HCT116 (cell line): ENCODE results near the gene GUSB. TPM values are rescaled to one million over a fixed set of nuclear protein-coding genes. Genes with fewer than 3 reads are reported as not detected.

Experiments used
- ATAC-seq: fragments of 200-7000 bp; cut with Tn5 transposase; 2 replicates; pipeline ENCODE4 v1.9.1; 2020; ENCODE audit warnings: mild to moderate bottlenecking, moderate library complexity
- Bru-seq: library from RNA; stranded (reverse); fragments of 400-500 nt; gene quantifications from one replicate; lab custom pipeline; 2021; lab: Mats Ljungman, UMichigan
- BruChase-seq, 2 experiments: library from RNA; stranded (reverse); fragments of 400-500 nt; gene quantifications; one replicate each; lab custom pipeline; 2021; lab: Mats Ljungman, UMichigan
- BruUV-seq: library from RNA; stranded (reverse); fragments of 400-500 nt; replicated peaks from 2 replicates; lab custom pipeline; 2021; lab: Mats Ljungman, UMichigan
- CTCF ChIA-PET: fragments of 300-600 bp; sonication (Branson Sonifier 250); formaldehyde crosslinking; loops from one replicate; lab custom pipeline; 2021; ENCODE audit warnings: antibody characterized with exemption; lab: Charles Lee
- POLR2A ChIA-PET: fragments of 300-600, 350-600 bp; sonication (Branson Sonifier 250); formaldehyde crosslinking; loops from one replicate; lab custom pipeline; 2021; ENCODE audit warnings: antibody characterized with exemption; lab: Charles Lee
- RAD21 ChIA-PET, 2 experiments: fragments of 300-600 bp; sonication (Branson Sonifier 250); formaldehyde crosslinking; loops; one replicate each; lab custom pipeline; 2023; ENCODE audit warnings: low total read pairs in 2 of 2; ENCODE audit not compliant: uncharacterized antibody in 2 of 2, unreplicated experiment in 2 of 2, low non-redundant PET in 1 of 2; lab: Charles Lee
- DNase-seq: peaks from one replicate; pipeline ENCODE4 v3.0.0-alpha.2; 2010; ENCODE audit warnings: low read depth, low spot score
- H2AFZ ChIP-seq: fragments of 200-600 bp; shearing (Covaris generic), sonication (generic); 2 replicates; pipeline ENCODE4 v1.6.1; 2017; ENCODE audit warnings: low read depth, mixed run types, mixed read lengths, antibody characterized with exemption, low read length; ENCODE audit not compliant: poor library complexity, severe bottlenecking
- H3K27ac ChIP-seq: 2 replicates; pipeline ENCODE4 v1.5.1; 2012; ENCODE audit warnings: low read depth, low read length
- H3K27me3 ChIP-seq: fragments of 200-600 bp; sonication (generic); 2 replicates; pipeline ENCODE4 v1.6.1; 2016; ENCODE audit warnings: mixed run types, low read length, mixed read lengths; ENCODE audit not compliant: insufficient read depth
- H3K36me3 ChIP-seq, 2 experiments: fragments of 200-500 bp in 1 of 2; fragments of 200-600 bp in 1 of 2; sonication (Bioruptor generic) in 1 of 2; sonication (generic) in 1 of 2; 2 replicates each; pipeline versions ENCODE4 v1.5.1 to v1.6.1; 2014 to 2016; ENCODE audit warnings: low read length in 2 of 2, inconsistent platforms in 1 of 2, mixed read lengths in 1 of 2, mixed run types in 1 of 2; ENCODE audit not compliant: insufficient read depth in 2 of 2, control insufficient read depth in 1 of 2
- H3K4me1 ChIP-seq, 2 experiments: fragments of 200-600 bp in 1 of 2; sonication (generic) in 1 of 2; 2 replicates each; pipeline versions ENCODE4 v1.5.1 to v1.6.1; 2012 to 2017; ENCODE audit warnings: low read length in 2 of 2, inconsistent platforms in 1 of 2, mild to moderate bottlenecking in 1 of 2, mixed read lengths in 1 of 2, mixed run types in 1 of 2, moderate library complexity in 1 of 2; ENCODE audit not compliant: insufficient read depth in 2 of 2, control insufficient read depth in 1 of 2
- H3K4me2 ChIP-seq: fragments of 200-600 bp; sonication (generic); 2 replicates; pipeline ENCODE4 v1.6.1; 2017; ENCODE audit warnings: mixed run types, low read length, mixed read lengths
- H3K4me3 ChIP-seq, 2 experiments: fragments of 200-600 bp in 1 of 2; sonication (generic) in 1 of 2; replicated peaks in 1 of 2; 2 replicates each; pipeline ENCODE4 v1.5.1; 2011 to 2016; ENCODE audit warnings: low read length in 2 of 2, control low read depth in 1 of 2, low read depth in 1 of 2, mild to moderate bottlenecking in 1 of 2, mixed read lengths in 1 of 2, mixed run types in 1 of 2
- H3K79me2 ChIP-seq: fragments of 200-600 bp; sonication (generic); 2 replicates; pipeline ENCODE4 v1.6.1; 2017; ENCODE audit warnings: mild to moderate bottlenecking, mixed run types, low read length, moderate library complexity, mixed read lengths; ENCODE audit not compliant: insufficient read depth
- H3K9ac ChIP-seq: fragments of 200-600 bp; sonication (generic); 2 replicates; pipeline ENCODE4 v1.6.1; 2016; ENCODE audit warnings: low read length, mixed read lengths
- H3K9me2 ChIP-seq: fragments of 200-600 bp; sonication (generic), shearing (Covaris generic); 2 replicates; pipeline ENCODE4 v1.6.1; 2017; ENCODE audit warnings: mixed run types, mild to moderate bottlenecking, moderate library complexity; ENCODE audit not compliant: insufficient read depth
- H3K9me3 ChIP-seq, 2 experiments: fragments of 200-500 bp in 1 of 2; fragments of 200-600 bp in 1 of 2; sonication (Bioruptor generic) in 1 of 2; sonication (generic) in 1 of 2; 2 replicates each; pipeline ENCODE4 v1.6.1; 2014 to 2017; ENCODE audit warnings: low read length in 2 of 2, mixed read lengths in 2 of 2, inconsistent platforms in 1 of 2, low read depth in 1 of 2, mild to moderate bottlenecking in 1 of 2, mixed run types in 1 of 2, moderate library complexity in 1 of 2; ENCODE audit not compliant: control insufficient read depth in 1 of 2, insufficient read depth in 1 of 2
- H4K20me1 ChIP-seq: fragments of 200-600 bp; sonication (generic), shearing (Covaris generic); 2 replicates; pipeline ENCODE4 v1.6.1; 2017; ENCODE audit warnings: mixed run types, mild to moderate bottlenecking, moderate library complexity; ENCODE audit not compliant: insufficient read depth
- ATF3 ChIP-seq: IDR thresholded peaks from 2 replicates; pipeline ENCODE4 v1.6.1; 2012
- CBX3 ChIP-seq: IDR thresholded peaks from 2 replicates; pipeline ENCODE4 v1.6.1; 2012; ENCODE audit warnings: low read depth
- CEBPB ChIP-seq: IDR thresholded peaks from 2 replicates; pipeline ENCODE4 v1.6.1; 2012; ENCODE audit warnings: low read depth
- EGR1 ChIP-seq: IDR thresholded peaks from 2 replicates; pipeline ENCODE4 v1.6.1; 2012; ENCODE audit warnings: low read depth
- EZH2 ChIP-seq: fragments of 200-600 bp; sonication (generic); IDR thresholded peaks from 2 replicates; pipeline ENCODE4 v1.6.1; 2017; ENCODE audit warnings: antibody characterized with exemption, mixed run types
- EZH2phosphoT487 ChIP-seq: fragments of 200-600 bp; IDR thresholded peaks from 2 replicates; pipeline ENCODE4 v1.6.1; 2018; ENCODE audit warnings: antibody characterized with exemption, borderline replicate concordance
- FOSL1 ChIP-seq: IDR thresholded peaks from 2 replicates; pipeline ENCODE4 v1.6.1; 2012; ENCODE audit warnings: low read depth
- MAX ChIP-seq: IDR thresholded peaks from 2 replicates; pipeline ENCODE4 v1.6.1; 2012
- POLR2A ChIP-seq: IDR thresholded peaks from 2 replicates; pipeline ENCODE4 v1.7.0; 2011; ENCODE audit warnings: borderline replicate concordance; ENCODE audit not compliant: insufficient read depth, insufficient read length; ENCODE audit errors: extremely low read depth
- POLR2AphosphoS5 ChIP-seq: IDR thresholded peaks from 2 replicates; pipeline ENCODE4 v1.6.1; 2011; ENCODE audit warnings: mild to moderate bottlenecking, low read depth, low read length, moderate library complexity
- RAD21 ChIP-seq: IDR thresholded peaks from 2 replicates; pipeline ENCODE4 v1.6.1; 2012; ENCODE audit warnings: low read depth, mild to moderate bottlenecking
- REST ChIP-seq: IDR thresholded peaks from 2 replicates; pipeline ENCODE4 v1.6.1; 2012; ENCODE audit warnings: low read depth
- SIN3A ChIP-seq: IDR thresholded peaks from 2 replicates; pipeline ENCODE4 v1.6.1; 2012; ENCODE audit warnings: low read depth
- SP1 ChIP-seq: IDR thresholded peaks from 2 replicates; pipeline ENCODE4 v1.6.1; 2012; ENCODE audit warnings: low read depth
- SRF ChIP-seq: IDR thresholded peaks from 2 replicates; pipeline ENCODE4 v1.6.1; 2012; ENCODE audit warnings: low read depth
- TCF7L2 ChIP-seq: IDR thresholded peaks from 2 replicates; pipeline ENCODE4 v1.7.0; 2011; ENCODE audit warnings: borderline replicate concordance, inconsistent platforms; ENCODE audit not compliant: insufficient read depth, insufficient read length; ENCODE audit errors: extremely low read depth
- YY1 ChIP-seq: IDR thresholded peaks from 2 replicates; pipeline ENCODE4 v1.6.1; 2011; ENCODE audit warnings: low read length, low read depth, moderate library complexity, mild to moderate bottlenecking; ENCODE audit not compliant: insufficient replicate concordance; ENCODE audit errors: extremely low read depth
- ZBTB33 ChIP-seq: IDR thresholded peaks from 2 replicates; pipeline ENCODE4 v1.6.1; 2011; ENCODE audit warnings: mild to moderate bottlenecking, low read length, moderate library complexity; ENCODE audit not compliant: insufficient replicate concordance; ENCODE audit errors: extremely low read depth
- ZFX ChIP-seq: fragments of 450-650 bp; IDR thresholded peaks from 2 replicates; pipeline ENCODE4 v1.6.1; 2017
- ZNF274 ChIP-seq: fragments of 200-500 bp; sonication (Bioruptor generic); IDR thresholded peaks from 2 replicates; pipeline ENCODE4 v1.6.1; 2014; ENCODE audit warnings: mild to moderate bottlenecking, low read depth, low read length, inconsistent platforms
- intact Hi-C: fragments of 100-400 bp; cut with micrococcal nuclease; formaldehyde crosslinking; loops from 2 replicates; pipeline ENCODE4 v1.10.0; 2022
- long read RNA-seq: library from polyadenylated mRNA; unstranded; transcript quantifications from one replicate; pipeline ENCODE4 v2.0.0, GENCODE V29; 2021; ENCODE audit not compliant: unreplicated experiment
- polyA plus RNA-seq: library from polyadenylated mRNA; unstranded; fragments of >200 nt; gene quantifications from 2 replicates; pipeline ENCODE4 v1.2.1, GENCODE V29; 2012; ENCODE audit warnings: missing spikeins
- total RNA-seq: library from RNA; stranded (reverse); gene quantifications from one replicate; pipeline ENCODE4 v1.2.1, GENCODE V29; 2021; ENCODE audit not compliant: unreplicated experiment

GUSB gene
- total RNA-seq (31.5 TPM), Bru-seq, nascent RNA (percentile 58 among the genes with signal in this experiment), BruChase-seq, experiment 1, labeled RNA remaining after a 6-hour chase (percentile 68 among the genes with signal in this experiment), BruChase-seq, experiment 2, labeled RNA remaining after a 2-hour chase (percentile 63 among the genes with signal in this experiment)
- polyA plus RNA-seq, result 57.6 and 66.1 TPM in 2 replicates
- long read RNA-seq, transcript GUSB-201 (12 exons, 2,300 nt), result major isoform, 44 of 118 reads
- long read RNA-seq, partial matches to known transcripts, result 11 of 118 reads
- long read RNA-seq, other reads (novel, unspliced or antisense), result 62 of 118 reads

GRCh38 chr7:65981965-65982792 is at the start of gene GUSB:
Gene GUSB (minus strand): TSS chr7:65982213. CDS start chr7:65982183, 30 bp downstream.
- H3K36me3 ChIP-seq, result peaks cover 6 to 12% of the 10 kb centered on the region in 2 experiments; a peak in 2 of 4 replicates
- peaks cover 18 to 28% of the 10 kb centered on the region in 2 experiments for H3K4me1 ChIP-seq
- H3K27me3 ChIP-seq, result no peaks in the 10 kb centered on the region
- DNase-seq (peak; percentile 82), ATAC-seq (peak; percentile 93)
- H3K4me3 ChIP-seq, result peak within 1 kb of the TSS; percentile 66 to 80
- RAD21 ChIA-PET, result no interaction called here
- H3K4me2 ChIP-seq, result peak within 1 kb of the TSS; percentile 71
- no peaks in the 10 kb centered on the region for H3K9me2 ChIP-seq
- H3K9me3 ChIP-seq, result no peaks in the 10 kb centered on the region
- H3K27ac ChIP-seq, result peak within 1 kb of the TSS; percentile 67
- intact Hi-C loops, result no loop called here
- H3K9ac ChIP-seq, result peak within 1 kb of the TSS; percentile 81
- BruUV-seq, result no TSS peak
- H3K79me2 ChIP-seq, result peaks cover 33% of the 10 kb centered on the region
- no peaks in the 10 kb centered on the region for H4K20me1 ChIP-seq
- CTCF ChIA-PET, result no interaction called here
- POLR2A ChIA-PET, result no interaction called here
- peak within 1 kb of the TSS; percentile 96 for H2AFZ ChIP-seq
- TF ChIP-seq CBX3, result peak; percentile 54; the same call in 1 of the 2 replicates
- no peak for TF ChIP-seq FOSL1
- peak; percentile 99 for TF ChIP-seq YY1
- TF ChIP-seq POLR2AphosphoS5, result peak; percentile 83
- no peak for TF ChIP-seq CEBPB
- no peak for TF ChIP-seq EZH2phosphoT487
- TF ChIP-seq EZH2, result no peak
- no peak for TF ChIP-seq ZNF274
- peak; percentile 69; the same call in 1 of the 2 replicates for TF ChIP-seq SIN3A
- TF ChIP-seq POLR2A, result peak; percentile 81
- TF ChIP-seq EGR1, result peak; percentile 54
- TF ChIP-seq ATF3, result no peak
- TF ChIP-seq MAX, result peak; percentile 96
- TF ChIP-seq RAD21, result no peak
- TF ChIP-seq ZBTB33, result peak; percentile 85
- TF ChIP-seq SRF, result no peak
- TF ChIP-seq ZFX, result peak; percentile 86
- no peak for TF ChIP-seq REST
- TF ChIP-seq TCF7L2, result peak; percentile 38
- peak; percentile 83 for TF ChIP-seq SP1
